Gastrocnemius medialis (tissue), 4 donors: ENCODE results near the gene INPPL1.

ENCODE experiments used
- POLR2A ChIP-seq, 2 donors: fragments of 450-650 bp; IDR thresholded peaks; one replicate each; pipeline ENCODE4 v1.6.1; 2017; ENCODE audit warnings: antibody characterized with exemption in 2 of 2, mild to moderate bottlenecking in 2 of 2, moderate library complexity in 2 of 2
- TF ChIP-seq, protein P1 (sequence below), 5 experiments: fragments of 450-650 bp in 3 of 5; fragments of 200-600 bp in 2 of 5; sonication (generic) in 2 of 5; IDR thresholded peaks in 4 of 5; conservative IDR thresholded peaks in 1 of 5; 1 replicate in 4 of 5; 2 replicates in 1 of 5; pipeline ENCODE4 v1.5.1; 2016 to 2019; ENCODE audit warnings: antibody characterized with exemption in 5 of 5, mild to moderate bottlenecking in 3 of 5, moderate library complexity in 3 of 5

GRCh38 chr11:72271980-72272379 is 47.4 kb downstream of the INPPL1 start:
- TF ChIP-seq, protein P1, sequence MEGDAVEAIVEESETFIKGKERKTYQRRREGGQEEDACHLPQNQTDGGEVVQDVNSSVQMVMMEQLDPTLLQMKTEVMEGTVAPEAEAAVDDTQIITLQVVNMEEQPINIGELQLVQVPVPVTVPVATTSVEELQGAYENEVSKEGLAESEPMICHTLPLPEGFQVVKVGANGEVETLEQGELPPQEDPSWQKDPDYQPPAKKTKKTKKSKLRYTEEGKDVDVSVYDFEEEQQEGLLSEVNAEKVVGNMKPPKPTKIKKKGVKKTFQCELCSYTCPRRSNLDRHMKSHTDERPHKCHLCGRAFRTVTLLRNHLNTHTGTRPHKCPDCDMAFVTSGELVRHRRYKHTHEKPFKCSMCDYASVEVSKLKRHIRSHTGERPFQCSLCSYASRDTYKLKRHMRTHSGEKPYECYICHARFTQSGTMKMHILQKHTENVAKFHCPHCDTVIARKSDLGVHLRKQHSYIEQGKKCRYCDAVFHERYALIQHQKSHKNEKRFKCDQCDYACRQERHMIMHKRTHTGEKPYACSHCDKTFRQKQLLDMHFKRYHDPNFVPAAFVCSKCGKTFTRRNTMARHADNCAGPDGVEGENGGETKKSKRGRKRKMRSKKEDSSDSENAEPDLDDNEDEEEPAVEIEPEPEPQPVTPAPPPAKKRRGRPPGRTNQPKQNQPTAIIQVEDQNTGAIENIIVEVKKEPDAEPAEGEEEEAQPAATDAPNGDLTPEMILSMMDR (IDR thresholded peaks at IDR 0.05 in 4 of 5, conservative IDR thresholded peaks at IDR 0.05 in 1 of 5): no peak
- no peak for TF ChIP-seq POLR2A (IDR thresholded peaks at IDR 0.05)
